HuH-7.5 (cell line): ENCODE data around the gene BANK1.
"Not testable (repeated sequence)": the region's sequence is repeated elsewhere in the genome, so short reads cannot be mapped to it uniquely, and the experiment has no call there.

Source experiments
- DNase-seq: peaks from one replicate; pipeline ENCODE4 v3.0.0; 2011; ENCODE audit warnings: low spot score

BANK1 gene

DNA sequence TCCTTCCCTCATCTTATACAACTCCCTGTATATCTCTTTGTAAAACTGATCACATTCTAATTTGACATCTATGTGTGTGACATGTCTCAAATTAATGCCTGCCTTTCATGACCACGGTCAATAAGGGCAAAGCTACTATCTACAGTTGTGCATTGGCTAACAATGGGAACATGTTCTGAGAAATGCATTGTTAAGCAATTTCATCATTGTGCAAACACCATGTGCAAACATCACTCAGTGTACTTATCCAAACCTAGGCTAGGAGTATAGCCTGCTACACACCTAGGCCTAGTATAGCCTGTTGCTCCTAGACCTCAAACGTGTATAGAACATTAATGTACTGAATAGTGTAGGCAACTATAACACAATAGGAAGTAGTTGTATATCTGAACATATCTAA lies 95.0 kb downstream of the BANK1 start:
- DNase-seq = peak; percentile 27

DNA sequence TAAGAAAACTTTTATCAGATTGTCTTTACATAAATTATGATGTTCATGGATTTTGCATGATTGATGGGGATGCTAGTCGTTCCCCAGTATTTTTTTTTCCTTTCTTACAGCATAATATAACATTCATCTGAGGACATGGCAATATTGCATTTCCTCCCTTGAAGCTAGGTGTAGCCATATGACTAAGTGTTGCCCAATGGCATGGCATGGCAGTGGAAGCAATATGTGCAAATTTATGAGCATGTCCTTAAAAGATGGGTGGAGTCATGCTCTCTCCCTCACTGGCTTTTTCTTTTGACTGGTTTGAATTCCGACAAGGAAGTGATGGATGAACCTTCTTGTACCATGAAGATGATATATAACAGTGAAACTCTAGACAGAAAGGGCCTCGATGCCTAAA lies 96.3 kb downstream of the BANK1 start:
- DNase-seq = no peak

DNA sequence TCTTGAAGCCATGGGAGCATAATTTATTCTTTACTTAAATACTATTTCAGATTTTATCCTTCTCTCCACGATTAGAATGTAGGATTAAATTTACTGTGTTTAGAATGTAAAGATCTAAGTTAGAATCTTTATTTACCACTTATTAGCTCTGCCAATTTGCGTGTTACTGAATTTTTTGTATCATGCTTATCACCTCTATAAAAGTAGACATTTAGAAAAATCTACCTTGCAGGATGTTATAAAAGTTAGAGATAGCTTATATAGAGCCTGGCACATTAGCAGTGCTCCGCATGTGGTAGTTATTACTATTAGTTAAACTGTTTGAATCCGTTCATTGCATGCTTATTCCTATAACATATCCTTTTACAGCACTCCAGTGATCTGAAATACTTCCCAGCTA lies 97.9 kb downstream of the BANK1 start:
- no peak for DNase-seq

DNA sequence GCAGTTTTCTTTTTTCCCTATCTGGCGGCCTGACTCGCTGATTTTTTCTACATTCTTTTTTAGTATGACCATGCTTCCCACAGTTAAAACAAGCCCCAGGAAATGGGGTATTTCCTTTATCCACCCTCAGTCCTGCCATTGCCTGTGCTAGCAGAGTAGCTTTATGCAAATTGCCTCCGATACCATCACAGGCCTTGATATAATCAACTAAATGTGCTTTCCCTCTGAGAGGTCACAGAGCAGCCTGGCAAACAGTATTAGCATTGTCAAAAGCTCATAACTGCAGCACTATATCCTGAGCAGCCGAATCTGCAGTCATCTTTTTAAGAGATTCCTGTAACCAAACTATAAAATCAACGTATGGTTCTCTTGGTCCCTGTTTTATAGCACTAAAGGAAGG lies 115.0 kb downstream of the BANK1 start:
- DNase-seq = not testable (repeated sequence)

DNA sequence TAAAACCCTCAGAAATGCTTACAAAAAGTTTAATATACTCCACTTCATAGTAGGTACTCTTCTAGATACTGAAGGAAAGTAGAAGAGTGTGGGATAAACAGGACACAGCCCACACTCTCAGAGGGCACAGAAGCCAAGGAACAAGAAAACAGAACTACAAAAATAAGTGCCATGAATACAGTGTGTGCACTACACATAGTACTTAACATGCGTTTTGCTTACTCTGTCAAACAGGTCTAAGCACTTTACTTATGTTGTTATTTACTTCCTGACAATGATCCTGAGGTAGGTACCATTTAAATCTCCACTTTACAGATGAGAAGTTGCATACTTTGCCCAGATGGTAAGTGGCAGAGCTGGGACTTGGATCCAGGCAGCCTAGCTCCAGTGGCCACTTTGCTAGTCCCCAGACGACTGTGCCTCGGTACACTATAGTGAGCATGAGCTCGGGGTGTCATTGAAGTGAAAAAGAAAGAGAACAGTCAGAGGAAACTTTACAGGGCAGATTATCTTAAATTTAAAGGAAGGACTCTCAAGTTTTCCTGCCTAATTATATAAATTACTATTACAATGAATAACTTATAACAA lies 120.3 kb downstream of the BANK1 start:
- DNase-seq = no peak

DNA sequence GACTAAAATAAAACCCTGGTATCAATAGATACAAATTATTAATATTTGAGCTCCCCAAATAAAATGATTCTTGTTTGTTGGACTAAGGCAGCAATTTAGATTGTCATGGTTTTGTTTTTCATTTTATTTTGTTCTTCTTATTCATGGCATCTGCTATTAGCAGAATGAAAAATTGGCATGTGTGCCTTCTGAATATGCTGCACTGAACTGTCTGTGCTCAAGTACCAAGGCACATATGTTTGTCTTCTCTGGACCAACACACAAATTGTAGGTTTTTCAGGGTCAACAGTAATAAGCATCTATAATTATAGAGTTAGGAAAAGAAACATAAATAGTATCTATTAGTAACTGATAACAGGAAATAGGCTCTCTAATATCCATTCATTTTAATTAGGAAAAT lies 121.1 kb downstream of the BANK1 start:
- DNase-seq = no peak

DNA sequence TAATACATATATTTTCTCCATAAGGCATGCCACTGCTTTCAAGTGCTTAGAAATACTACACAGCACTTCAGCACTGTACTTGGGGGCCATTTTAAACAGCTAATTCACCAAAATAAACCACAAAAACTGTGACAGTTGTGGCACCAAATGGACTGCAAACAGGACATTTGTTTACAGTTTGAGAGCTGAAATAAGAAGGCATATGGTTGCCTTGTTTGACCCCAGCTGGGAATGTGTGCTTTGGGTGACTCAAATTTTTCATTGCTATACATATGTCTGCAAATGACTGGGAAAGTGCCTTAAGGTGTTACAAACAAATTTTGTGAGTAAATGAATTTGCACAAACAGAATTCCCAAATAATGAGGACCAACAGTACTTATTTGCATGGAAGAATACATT lies 124.2 kb downstream of the BANK1 start:
- no peak for DNase-seq

DNA sequence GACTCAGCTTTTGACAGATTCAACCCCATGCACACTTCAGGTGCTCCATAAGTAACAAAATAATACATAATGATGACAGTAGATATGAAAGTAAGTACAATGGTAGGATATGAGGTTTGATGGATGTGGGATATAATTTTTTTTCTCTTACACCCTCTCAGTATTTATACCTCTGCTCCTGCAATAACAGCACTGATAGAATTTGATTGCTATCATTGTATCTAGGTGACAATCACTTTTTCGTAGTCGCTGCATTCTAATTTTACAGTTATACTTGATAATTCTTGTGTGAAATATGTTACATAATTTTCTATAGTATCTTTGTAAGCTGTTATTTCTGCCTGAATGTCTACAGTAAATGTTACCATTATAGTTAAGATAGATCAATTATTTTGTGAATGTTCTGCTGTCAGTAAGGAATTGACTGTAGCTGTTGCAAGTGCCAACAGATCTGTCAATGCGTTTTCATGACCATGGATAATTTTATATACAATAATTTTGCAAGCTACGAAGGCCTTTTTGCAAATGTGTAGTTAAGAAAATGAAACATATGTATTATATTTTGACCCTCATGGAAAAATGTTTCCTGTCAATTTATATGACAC lies 128.9 kb downstream of the BANK1 start:
- DNase-seq = no peak

DNA sequence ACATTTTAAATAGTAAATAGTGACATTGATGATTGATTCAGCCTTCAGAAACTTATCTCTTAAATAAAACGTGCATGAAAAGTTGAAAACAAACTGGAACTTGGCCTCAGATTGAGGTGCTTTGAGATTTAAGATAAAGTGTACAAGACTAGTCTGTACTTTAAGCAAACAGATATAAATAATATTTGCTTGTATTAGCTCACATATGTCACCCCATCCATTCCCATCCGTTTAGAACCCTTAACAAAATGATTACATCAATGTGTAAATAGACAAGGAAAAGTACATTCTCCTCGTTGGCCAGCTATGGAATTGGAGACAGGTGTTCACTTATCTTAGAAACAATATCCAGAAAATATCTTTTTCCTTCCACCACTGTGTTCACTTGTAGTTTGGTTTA lies 130.8 kb downstream of the BANK1 start:
- no peak for DNase-seq

DNA sequence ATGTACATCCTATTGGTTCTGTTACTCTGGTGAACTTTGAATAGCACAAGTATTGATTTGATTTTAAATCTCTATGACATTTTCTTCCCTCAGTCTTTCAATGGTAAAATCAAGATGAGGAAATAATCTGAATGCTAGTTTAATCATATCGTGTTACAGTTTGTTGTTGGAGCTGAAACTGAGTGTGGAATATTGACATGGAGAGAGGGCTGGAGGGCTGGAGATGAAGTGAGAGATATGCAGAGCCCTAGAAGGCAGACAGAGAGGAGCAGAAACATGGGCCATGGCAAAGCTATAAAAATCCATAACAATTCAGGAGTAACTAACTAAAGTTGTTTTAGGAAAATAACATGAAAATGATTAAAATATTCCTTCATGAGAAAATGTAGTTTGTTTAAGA lies 141.1 kb downstream of the BANK1 start:
- DNase-seq = no peak

DNA sequence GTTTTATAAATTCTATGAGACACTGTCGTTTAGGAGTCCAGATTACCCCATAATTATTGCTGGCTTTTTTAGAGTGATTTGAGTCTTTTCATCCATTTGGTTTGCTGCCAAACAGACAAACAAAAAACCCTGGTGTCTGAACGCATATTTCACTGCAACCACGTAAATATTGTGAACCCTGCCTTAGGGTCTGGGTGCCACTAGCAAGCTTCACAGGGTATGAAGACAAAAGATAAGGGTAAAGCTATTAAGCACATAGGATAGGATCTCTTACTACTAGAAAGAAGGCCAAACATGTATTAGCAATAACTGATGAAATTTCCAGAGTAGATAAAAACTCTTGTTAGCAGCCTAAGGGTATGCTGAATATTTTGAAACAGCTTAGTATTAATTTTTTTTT lies 143.3 kb downstream of the BANK1 start:
- no peak for DNase-seq

DNA sequence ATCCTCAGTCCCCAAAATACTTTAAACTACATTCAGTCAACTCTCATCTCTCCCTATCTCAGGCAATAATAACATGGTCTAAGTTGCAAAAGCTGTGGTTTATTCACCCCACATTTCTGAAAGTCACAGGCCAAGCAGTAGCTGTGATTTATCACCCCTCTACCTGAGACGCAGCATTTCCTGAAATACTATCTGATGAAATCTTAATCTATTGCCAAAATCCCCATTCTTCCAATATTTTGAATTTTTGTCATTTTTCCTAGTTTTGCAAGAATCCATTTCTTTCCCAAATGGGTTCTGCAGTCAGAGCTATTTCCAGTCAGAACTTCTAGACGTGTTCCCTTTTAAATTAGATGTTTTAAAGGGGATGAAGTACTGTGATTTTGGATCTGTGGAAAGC lies 148.3 kb downstream of the BANK1 start:
- DNase-seq = no peak

DNA sequence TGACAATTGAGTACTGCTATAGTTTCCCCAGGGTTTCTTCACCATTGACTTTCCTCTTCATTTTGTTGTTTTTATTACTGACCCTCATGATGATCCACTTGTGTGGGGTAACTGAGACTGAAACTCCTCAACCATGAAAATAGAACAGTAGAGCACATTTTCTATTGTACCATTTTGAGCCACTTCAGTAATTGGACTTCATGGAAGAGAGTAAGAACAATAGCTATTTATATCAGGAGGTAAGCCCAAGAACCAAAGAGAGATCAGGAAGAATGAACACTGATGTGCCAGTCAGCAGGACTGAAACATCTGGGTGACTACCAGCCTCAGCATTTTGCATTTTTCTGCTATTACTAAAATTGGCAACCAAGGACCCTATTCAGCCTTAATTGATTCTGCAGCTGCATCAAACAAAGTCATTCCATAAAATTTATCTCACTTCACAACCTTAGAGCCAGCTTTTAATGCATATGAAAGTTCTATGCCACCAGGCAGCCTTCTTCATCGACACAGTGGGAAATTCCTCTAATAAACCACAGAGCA lies 151.4 kb downstream of the BANK1 start:
- no peak for DNase-seq

DNA sequence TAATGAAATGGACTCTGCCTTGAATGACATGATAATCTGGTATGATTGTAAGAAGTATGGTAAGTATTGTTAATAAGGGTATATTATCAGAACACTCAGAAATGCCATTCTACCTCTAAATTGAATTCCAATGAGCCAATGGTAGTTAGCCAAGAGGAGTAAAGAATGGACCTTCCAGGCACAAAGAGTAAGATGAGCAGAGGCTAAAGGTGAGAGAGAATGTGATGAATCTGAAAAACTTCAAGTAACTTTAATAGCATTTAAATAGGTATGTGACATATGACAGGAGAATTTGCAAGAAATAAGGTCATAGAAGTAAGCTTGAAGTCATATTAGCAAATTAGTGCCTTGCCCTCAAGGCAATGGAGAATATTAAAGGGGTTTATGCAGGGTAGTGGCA lies 152.4 kb downstream of the BANK1 start:
- no peak for DNase-seq

DNA sequence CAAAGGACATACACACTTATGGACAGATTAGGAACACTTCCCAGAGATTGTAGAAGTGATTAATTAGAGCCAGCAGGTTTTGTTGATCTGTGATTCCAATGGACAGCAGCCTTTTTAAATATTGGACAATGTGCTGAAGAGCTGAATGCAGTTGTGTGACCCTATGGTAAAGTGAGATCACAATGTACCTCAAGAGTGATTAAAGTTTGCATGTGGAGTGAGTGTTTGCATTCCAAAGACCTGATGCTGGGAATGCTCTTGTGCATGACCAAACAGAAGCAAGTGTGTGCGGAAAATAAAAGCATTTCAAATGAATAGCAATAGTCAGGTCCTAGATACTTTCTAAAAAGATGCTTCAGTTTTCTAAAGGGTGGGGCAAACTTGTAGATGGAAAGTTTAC lies 154.1 kb downstream of the BANK1 start:
- no peak for DNase-seq

DNA sequence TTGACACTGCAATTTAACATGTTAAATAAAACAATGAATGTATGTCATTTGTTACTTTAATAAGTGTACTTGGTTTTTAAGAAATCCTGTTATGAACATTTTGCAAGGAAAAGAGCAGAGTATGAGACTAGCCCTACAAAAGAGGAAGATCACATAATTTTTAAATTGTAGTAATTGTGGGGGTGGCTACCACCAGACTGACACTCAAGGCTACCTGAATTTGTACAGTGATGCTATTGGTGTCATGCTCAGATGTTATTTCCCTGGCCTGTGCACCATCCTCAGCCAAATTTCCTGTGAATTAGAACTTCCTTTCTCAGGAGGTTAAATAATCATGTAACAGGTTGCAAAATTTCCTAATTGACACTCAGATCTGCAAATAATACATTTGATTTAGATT lies 157.5 kb downstream of the BANK1 start:
- no peak for DNase-seq

DNA sequence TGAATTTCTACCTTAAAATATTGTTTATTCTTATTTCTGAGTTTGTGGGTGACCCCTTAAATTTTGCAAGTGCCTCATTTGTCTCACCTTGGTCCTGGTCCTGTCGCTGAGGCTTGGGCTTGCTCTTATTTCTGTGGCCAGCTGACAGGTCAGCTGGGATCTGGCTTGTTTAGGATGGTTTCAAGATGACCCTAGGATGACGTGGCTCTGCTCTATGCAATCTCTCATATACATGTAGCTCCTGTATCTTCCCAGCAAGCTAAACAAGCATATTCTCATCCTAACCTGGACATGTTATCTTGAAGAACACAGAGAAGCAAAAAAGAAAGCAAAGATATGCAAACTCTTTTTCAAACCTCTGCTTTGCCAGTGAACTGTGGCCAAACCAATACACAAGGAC lies 158.4 kb downstream of the BANK1 start:
- no peak for DNase-seq

DNA sequence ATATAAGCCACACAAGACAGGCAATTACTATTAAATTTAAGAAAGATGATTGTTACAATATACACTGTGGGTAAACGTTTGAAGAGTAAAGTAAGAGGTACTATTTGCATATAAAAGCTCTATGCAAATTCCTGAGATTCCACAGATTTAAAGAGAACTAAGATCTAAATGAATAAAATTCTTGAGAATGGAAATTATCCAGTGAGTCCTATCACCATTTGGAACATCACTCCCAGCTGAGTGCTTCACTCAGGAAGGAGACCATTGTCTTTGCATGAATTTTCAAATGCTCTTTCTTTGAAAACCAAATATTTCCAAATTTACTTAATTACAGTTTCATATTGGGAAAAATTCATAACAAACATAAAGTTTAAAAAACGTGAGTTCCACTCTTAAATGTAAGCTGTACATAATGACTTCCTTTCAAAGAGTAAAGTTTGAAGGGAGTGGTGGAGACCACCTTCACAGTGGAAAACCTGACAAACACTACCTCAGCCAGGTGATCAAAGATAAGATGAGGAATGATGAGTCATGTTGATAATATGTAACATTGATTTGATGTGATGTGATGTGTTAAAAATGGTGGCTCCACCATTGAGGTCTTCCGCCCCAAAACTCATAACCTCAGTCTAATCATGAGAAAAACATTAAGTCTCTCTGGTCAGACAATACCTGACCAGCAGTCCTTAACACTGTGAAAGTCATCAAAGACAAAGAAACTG lies 159.9 kb downstream of the BANK1 start:
- DNase-seq = no peak

DNA sequence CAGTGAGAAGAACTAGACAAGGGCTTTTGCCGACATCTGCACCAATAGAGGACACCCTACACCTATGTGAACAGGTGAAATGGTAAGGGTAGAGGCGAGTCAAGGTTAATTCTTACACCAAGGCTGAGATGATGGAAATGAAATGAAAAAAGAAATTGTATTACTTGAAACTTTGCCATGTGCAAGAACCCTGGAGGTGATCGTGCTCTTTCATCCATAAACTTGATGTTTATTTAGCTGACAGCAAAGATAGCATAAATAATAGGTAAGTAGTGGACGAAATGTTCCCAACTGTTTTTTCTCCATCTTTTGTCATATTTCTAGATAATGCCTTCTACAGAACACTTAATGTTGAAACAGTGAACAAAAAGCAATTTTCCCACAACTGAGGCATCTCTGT lies 162.5 kb downstream of the BANK1 start:
- no peak for DNase-seq

DNA sequence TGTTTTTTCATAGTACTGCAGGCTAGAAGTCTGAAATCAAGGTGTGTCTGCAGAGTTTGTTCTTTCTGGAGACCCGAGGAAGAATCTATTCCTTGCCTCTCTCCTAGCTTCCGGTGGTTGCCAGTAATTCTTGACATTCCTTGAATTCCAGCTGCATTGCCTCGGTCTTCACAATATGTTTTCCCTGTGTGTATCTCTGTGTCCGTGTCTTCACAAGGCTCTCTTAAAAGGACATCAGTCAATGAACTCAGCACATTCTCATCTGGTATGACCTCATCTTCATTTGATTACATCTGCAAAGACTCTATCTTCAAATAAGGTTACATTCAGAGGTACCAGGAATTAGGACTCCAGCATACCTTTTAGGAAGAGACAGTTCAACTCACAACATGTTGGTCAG lies 163.4 kb downstream of the BANK1 start:
- DNase-seq = no peak

DNA sequence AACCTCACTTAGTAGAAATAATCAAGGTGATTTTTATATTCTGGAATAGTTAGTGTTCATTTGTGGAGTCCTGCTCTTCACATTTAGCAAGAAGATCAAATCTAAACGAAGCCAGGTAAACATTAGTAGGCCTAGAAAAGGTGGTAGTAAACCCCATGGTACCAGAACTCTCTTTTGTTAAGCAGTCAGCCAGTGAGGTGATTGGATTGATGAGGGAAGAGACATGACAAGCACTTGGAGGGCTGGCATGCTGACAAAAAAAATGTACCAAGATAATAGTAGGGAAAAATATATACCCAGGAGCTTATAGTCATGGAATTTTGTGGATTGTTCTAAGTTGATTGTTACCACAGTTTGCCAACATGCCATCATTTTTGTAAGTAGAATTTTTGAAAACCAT lies 163.8 kb downstream of the BANK1 start:
- DNase-seq = no peak

DNA sequence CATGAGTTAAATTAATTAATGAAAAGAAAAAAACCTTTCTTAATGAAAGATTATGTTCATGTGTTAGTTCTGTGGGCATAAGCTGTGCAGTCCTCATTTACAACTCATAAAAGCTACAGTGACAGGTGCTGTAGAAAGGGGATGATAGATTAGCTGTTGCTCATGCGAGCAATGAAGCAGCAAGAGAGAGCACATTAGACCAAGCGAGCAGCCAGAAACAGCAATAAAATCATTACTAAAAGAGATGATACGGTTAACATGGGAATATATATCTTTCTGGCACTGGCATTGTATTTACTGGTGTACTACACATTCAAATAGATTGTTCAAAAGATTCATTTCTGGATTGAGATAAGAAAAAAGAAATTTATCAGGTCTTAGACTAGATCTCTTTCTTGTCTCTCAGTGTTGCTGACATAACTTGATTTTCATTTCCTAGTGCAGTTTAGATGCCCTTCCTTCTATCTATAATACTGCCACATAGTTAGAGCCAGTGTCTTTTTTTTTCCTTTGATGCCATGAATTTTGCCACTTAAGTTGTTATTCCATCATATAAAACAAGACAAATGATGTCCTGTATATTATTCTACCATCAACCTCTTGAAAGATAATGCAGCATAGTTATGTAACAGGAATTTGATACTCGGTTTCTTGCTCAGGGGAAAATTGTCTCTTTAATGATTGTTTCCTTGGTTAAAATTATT lies 164.6 kb downstream of the BANK1 start:
- no peak for DNase-seq
